ENCODE data around the gene CD38.

CD38 gene

GRCh38 chr4:15870079-15870478 lies 92.0 kb downstream of the CD38 start:
- DNase-seq = no peak

- no peak for DNase-seq
Measured at GRCh38 chr4:15870921-15871664, 93.0 kb downstream of the CD38 start.

GRCh38 chr4:15873117-15873516 lies 95.0 kb downstream of the CD38 start:
- no peak for DNase-seq

GRCh38 chr4:15874671-15875070 lies 96.5 kb downstream of the CD38 start:
- DNase-seq = no peak

GRCh38 chr4:15875663-15876460 lies 97.7 kb downstream of the CD38 start:
- no peak for DNase-seq

- no peak for DNase-seq
Measured at GRCh38 chr4:15878011-15878410, 99.9 kb downstream of the CD38 start.

GRCh38 chr4:15881820-15882219 lies 103.7 kb downstream of the CD38 start:
- DNase-seq = no peak

- peak; percentile 71 for DNase-seq
Measured at GRCh38 chr4:15882675-15883086, 104.6 kb downstream of the CD38 start.

GRCh38 chr4:15883610-15884243 lies 105.6 kb downstream of the CD38 start:
- DNase-seq = no peak

GRCh38 chr4:15884666-15885065 lies 106.5 kb downstream of the CD38 start:
- DNase-seq = no peak

- no peak for DNase-seq
Measured at GRCh38 chr4:15885422-15885821, 107.3 kb downstream of the CD38 start.

GRCh38 chr4:15888515-15888914 lies 110.4 kb downstream of the CD38 start:
- no peak for DNase-seq

GRCh38 chr4:15890246-15890829 lies 112.2 kb downstream of the CD38 start:
- DNase-seq = no peak

- no peak for DNase-seq
Measured at GRCh38 chr4:15891312-15891711, 113.2 kb downstream of the CD38 start.

GRCh38 chr4:15893962-15894361 lies 115.8 kb downstream of the CD38 start:
- no peak for DNase-seq

- DNase-seq = no peak
Measured at GRCh38 chr4:15894393-15894792, 116.3 kb downstream of the CD38 start.

GRCh38 chr4:15894921-15895916 lies 117.1 kb downstream of the CD38 start:
- DNase-seq = no peak

- DNase-seq = no peak
Measured at GRCh38 chr4:15897577-15897976, 119.4 kb downstream of the CD38 start.

- no peak for DNase-seq
Measured at GRCh38 chr4:15898902-15899301, 120.8 kb downstream of the CD38 start.

GRCh38 chr4:15899511-15899910 lies 121.4 kb downstream of the CD38 start:
- no peak for DNase-seq

GRCh38 chr4:15901007-15901406 lies 122.9 kb downstream of the CD38 start:
- no peak for DNase-seq

- no peak for DNase-seq
Measured at GRCh38 chr4:15901998-15902397, 123.9 kb downstream of the CD38 start.

Data from NCI-H1092 treated with DMSO at 0.1 percent for 48 hours (cell line).